ENCODE data around the gene USP5.

Gene USP5

DNA sequence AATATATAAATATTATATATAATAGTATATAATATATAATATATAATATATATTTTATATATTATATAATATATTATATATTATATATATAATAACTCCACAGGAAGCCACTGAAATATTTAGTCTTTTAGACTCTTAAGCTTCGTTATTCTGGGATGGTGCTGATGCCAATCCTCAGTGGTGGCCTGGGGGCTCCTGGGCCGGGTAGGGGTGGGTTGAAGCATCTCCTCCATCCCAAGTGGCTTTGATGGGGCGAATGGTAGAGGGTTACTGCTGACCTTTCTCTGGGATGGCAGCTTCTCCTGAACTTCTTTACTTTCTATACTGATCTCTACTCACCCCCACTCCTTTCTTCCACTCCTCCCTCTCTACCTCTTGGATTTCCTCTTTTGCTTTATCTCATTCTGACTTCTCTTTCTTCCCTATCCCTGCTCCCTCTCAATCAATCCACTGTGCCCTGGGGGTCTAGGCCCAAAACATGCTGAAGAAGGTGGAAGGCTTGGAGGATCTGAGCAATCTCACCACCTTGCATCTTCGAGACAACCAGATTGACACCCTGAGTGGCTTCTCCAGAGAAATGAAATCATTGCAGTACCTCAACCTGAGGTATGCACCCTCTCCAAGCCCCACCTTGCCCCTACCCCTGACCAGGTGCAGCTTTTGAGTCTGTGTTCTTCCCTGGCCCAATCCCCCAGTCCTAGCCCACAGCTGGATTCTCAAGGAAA lies 57.6 kb downstream of the USP5 start:
- in situ Hi-C loops (cut with MboI; ENCODE audit: low sequenced_read_pairs) = no loop called here

DNA sequence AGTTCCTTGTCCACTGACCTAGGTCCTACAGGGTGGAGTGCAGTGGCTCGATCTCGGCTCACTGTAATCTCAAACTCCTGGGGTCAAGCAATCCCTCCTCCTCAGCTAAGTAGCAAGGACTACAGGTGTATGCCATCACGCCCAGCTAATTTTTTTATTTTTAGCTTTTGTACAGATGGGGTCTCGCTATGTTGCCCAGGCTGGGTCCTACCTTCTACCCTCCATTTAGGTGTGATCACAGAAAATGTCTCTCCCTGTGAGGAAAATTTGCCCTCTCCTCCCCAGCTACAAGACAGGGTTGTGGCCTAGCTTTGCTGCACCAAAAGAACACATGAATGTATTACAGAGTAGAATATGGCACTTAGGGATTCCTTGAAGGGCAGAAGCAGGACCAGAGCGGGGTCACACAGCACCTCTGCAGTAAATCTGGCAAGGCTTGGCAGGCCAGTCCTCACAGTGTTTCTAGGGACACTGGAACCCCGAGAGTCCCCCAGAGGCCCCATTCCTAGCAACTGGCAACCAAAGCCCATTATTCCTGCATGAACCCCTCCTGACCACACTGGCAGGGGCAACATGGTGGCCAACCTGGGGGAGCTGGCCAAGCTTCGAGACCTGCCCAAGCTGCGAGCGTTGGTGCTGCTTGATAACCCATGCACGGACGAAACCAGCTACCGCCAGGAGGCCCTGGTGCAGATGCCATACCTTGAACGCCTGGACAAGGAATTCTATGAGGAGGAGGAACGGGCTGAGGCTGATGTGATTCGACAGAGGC lies 60.4 kb downstream of the USP5 start:
- in situ Hi-C loops (cut with MboI; ENCODE audit: low sequenced_read_pairs) = no loop called here

- in situ Hi-C loops (cut with MboI; ENCODE audit: low sequenced_read_pairs) = no loop called here
Measured at GRCh38 chr12:6914246-6914946, 62.4 kb downstream of the USP5 start, which contains the start of gene ENO2. Gene ENO2 (plus strand): TSS chr12:6914580. CDS start chr12:6915833, 1,253 bp downstream.

- in situ Hi-C loops (cut with MboI; ENCODE audit: low sequenced_read_pairs) = no loop called here
Measured at GRCh38 chr12:6914947-6915788, 63.2 kb downstream of the USP5 start.

DNA sequence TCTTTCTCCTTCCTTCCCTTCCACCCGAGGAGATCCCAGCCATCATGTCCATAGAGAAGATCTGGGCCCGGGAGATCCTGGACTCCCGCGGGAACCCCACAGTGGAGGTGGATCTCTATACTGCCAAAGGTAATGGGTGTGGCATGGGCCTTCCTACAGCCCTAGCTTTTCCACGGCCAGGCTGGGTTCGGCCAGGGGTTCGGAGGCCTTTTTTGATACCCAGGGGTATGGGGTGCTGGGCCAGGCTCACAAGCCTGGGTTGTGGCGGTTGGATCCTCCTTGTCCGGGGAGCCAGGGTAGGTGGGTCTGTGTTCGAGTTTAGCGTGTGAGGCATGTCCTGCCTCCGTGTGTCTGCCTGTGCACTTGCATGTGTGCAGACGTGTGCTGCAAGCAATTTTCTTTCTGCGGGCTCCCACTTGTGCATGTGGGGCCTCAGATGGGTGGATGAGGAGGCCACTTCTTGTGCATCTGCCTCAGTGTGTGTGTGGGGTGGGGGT lies 63.9 kb downstream of the USP5 start:
- in situ Hi-C loops (cut with MboI; ENCODE audit: low sequenced_read_pairs) = no loop called here
